Testis (tissue), 3 donors: ENCODE measurements around the gene WDR86. TPM values are rescaled to one million over a fixed set of nuclear protein-coding genes. Genes with fewer than 3 reads are reported as not detected.

Experiments
- DNase-seq: peaks from one replicate; pipeline ENCODE4 v3.0.0-alpha.2; 2019
- H3K27ac ChIP-seq, 2 donors: fragments of 200-600 bp; sonication (generic); one replicate each; pipeline ENCODE4 v1.5.1; 2019
- H3K27me3 ChIP-seq: fragments of 200-600 bp; sonication (generic); one replicate; pipeline ENCODE4 v1.5.1; 2019
- H3K36me3 ChIP-seq: fragments of 200-600 bp; sonication (generic); one replicate; pipeline ENCODE4 v1.5.1; 2017; ENCODE audit warnings: low read depth; ENCODE audit errors: missing control alignments
- H3K4me1 ChIP-seq: fragments of 200-600 bp; sonication (generic); one replicate; pipeline ENCODE4 v1.5.1; 2019
- H3K4me3 ChIP-seq, 2 donors: fragments of 200-600 bp; sonication (generic); one replicate each; pipeline ENCODE4 v1.5.1; 2017 to 2019
- H3K9me3 ChIP-seq: fragments of 200-600 bp; sonication (generic); one replicate; pipeline ENCODE4 v1.5.1; 2017
- CTCF ChIP-seq, 3 experiments: fragments of 450-650 bp in 2 of 3; fragments of 200-600 bp in 1 of 3; sonication (generic) in 1 of 3; IDR thresholded peaks; one replicate each; pipeline ENCODE4 v1.5.1; 2016 to 2019; ENCODE audit warnings: antibody characterized with exemption in 3 of 3, mild to moderate bottlenecking in 2 of 3, moderate library complexity in 1 of 3
- POLR2A ChIP-seq: fragments of 450-650 bp; IDR thresholded peaks from one replicate; pipeline ENCODE4 v1.6.1; 2017; ENCODE audit warnings: antibody characterized with exemption, mild to moderate bottlenecking, moderate library complexity
- WGBS, 2 donors: methylation state at CpG; one replicate each; pipeline ENCODE4 v1.1.5; 2018; 5-methylcytosine and 5-hydroxymethylcytosine counted together
- intact Hi-C: fragments of 100-400 bp; cut with DNase I; formaldehyde crosslinking; loops from one replicate; pipeline ENCODE4 v1.15.1; 2023; ENCODE audit warnings: low total_unique reads
- polyA plus RNA-seq: library from polyadenylated mRNA; stranded (reverse); fragments of 350-450 nt; fragmentation: Illumina TruSeq; extraction: RNeasy Lipid Tissue Mini Kit (QIAGEN cat#74804); gene quantifications from one replicate; pipeline ENCODE4 v1.2.3, GENCODE V29; 2014; ENCODE audit warnings: low read depth, low replicate concordance; ENCODE audit not compliant: insufficient read depth
- total RNA-seq, 2 donors: library from RNA; depleted of rRNA; stranded (reverse); fragments of >200 nt; gene quantifications; one replicate each; pipeline ENCODE4 v1.2.3, GENCODE V29; 2016

WDR86 gene
- total and polyA plus RNA-seq, 3 donors from 2014 or later = 2.8 to 20.3 (median 9.6) TPM

GRCh38 chr7:151405588-151405987 is 4.2 kb downstream of the WDR86 start:
- Histone ChIP-seq H3K27me3 (no peaks in the 10 kb centered on the region), H3K27ac (no peak overlapping the region), H3K4me3 (no peak overlapping the region), H3K36me3 (no peaks in the 10 kb centered on the region), H3K4me1 (peaks cover 10% of the 10 kb centered on the region), H3K9me3 (no peaks in the 10 kb centered on the region)
- 87 to 92% methylated on average over 3 to 10 of the region's 10 CpGs for WGBS, 2 donors
- intact Hi-C loops = no loop called here
- DNase-seq = no peak
- no peak for TF ChIP-seq POLR2A
- no peak for TF ChIP-seq CTCF (IDR thresholded peaks at IDR 0.05)

- DNase-seq = no peak
- TF ChIP-seq POLR2A (no peak), CTCF (IDR thresholded peaks at IDR 0.05) (no peak)
- peaks cover 10% of the 10 kb centered on the region for H3K4me1 ChIP-seq
- H3K36me3 ChIP-seq = no peaks in the 10 kb centered on the region
- WGBS, 2 donors = 79 to 87% methylated on average over 9 of the region's 9 CpGs
- peak overlapping the region in 1 of 2 donors; percentile 31 for H3K27ac ChIP-seq
- no peaks in the 10 kb centered on the region for H3K9me3 ChIP-seq
- intact Hi-C loops = no loop called here
- H3K4me3 ChIP-seq = no peak overlapping the region
- no peaks in the 10 kb centered on the region for H3K27me3 ChIP-seq
These were observed 4.8 kb downstream of the WDR86 start for GRCh38 chr7:151405056-151405455.

GRCh38 chr7:151404216-151405011 is 5.4 kb downstream of the WDR86 start:
- Histone ChIP-seq H3K4me3 (no peak overlapping the region), H3K4me1 (peaks cover 10% of the 10 kb centered on the region), H3K27ac (peak overlapping the region; percentile 14 to 31), H3K36me3 (no peaks in the 10 kb centered on the region), H3K9me3 (no peaks in the 10 kb centered on the region), H3K27me3 (no peaks in the 10 kb centered on the region)
- TF ChIP-seq CTCF (IDR thresholded peaks at IDR 0.05) = no peak
- TF ChIP-seq POLR2A = no peak
- intact Hi-C loops = no loop called here
- WGBS, 2 donors = 38 to 40% methylated on average over 14 to 18 of the region's 18 CpGs
- peak; percentile 51 for DNase-seq

- H3K4me3 ChIP-seq = no peak overlapping the region
- H3K9me3 ChIP-seq = no peaks in the 10 kb centered on the region
- intact Hi-C loops = no loop called here
- peak overlapping the region in 1 of 2 donors; percentile 14 for H3K27ac ChIP-seq
- no peaks in the 10 kb centered on the region for H3K36me3 ChIP-seq
- no peak for DNase-seq
- TF ChIP-seq CTCF (IDR thresholded peaks at IDR 0.05) = no peak
- TF ChIP-seq POLR2A = no peak
- 89 to 92% methylated on average over 9 of the region's 9 CpGs for WGBS, 2 donors
- peaks cover 10% of the 10 kb centered on the region for H3K4me1 ChIP-seq
- no peaks in the 10 kb centered on the region for H3K27me3 ChIP-seq
These were observed 6.1 kb downstream of the WDR86 start for GRCh38 chr7:151403764-151404163.
